HG02884 (cell line): ENCODE results near the gene FAM81A.
"Not testable (repeated sequence)": the region's sequence is repeated elsewhere in the genome, so short reads cannot be mapped to it uniquely, and the experiment has no call there.

Source experiments
- ATAC-seq: cut with Tn5 transposase; IDR thresholded peaks from one replicate; pipeline ENCODE4 v1.9.1; 2021; ENCODE audit warnings: mild to moderate bottlenecking, moderate library complexity; ENCODE audit not compliant: unreplicated experiment

FAM81A gene

DNA sequence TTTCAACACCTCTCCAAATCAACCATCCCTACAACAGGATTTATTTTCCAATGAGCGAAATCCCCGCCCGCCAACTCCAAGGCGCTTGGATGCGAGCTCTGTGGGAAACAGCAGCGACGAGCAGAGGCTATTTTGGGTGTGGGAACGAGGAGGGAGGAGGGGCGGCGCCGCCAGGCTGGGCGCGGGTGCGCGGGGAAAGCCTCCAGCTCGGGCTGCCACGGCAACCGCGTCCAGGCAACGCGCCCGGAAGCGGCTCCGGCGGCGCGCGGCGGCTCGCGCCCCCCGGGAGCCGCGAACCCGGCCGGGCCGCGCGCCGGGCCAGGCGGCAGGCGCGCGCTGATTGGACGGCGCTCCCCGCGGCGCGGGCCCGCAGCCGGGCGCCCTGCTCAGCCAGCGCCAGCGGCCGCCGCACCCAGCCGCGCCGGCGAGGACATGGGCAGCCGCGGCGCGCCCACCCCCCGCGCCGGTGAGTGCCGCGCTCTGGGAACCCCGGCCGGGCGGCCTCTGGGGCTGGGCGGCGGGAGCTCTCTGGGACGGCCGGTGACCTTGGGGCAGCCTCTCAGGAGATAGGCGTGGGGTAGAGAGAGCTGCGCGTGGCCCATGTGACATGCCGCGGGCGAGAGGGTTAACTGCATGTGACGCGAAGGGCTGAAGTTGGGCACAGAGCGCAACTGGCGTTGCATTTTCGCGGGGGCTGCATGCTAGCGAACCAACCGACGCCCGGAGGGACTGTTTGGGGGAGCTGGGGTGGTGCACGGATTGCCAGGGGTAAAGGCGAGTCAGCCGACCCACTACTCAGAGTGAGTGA lies at the start of gene FAM81A:
Gene FAM81A, plus strand, starts transcription at position 370 of the 808 bp plus-strand sequence. CDS start 20,441 bp downstream, outside the sequence.
- ATAC-seq = peak; percentile 64

DNA sequence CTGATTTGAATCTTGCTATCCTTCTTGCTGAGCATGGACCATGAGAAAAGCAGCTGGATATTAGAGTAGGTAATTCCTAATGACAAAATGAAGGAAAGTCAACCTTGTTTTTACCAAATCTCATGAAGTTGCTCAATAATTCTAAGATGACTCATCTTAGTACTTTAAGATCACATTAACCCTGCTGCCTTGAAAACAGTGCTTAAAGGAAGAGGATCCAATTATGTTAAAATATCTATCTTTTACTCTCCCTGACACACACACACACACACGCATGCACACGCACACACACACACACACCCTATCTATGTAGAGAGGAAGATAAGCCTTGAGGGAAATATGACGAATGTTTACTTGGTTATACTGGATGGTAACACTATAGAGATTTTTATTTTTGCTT lies 49.3 kb upstream of the FAM81A start:
- no peak for ATAC-seq

DNA sequence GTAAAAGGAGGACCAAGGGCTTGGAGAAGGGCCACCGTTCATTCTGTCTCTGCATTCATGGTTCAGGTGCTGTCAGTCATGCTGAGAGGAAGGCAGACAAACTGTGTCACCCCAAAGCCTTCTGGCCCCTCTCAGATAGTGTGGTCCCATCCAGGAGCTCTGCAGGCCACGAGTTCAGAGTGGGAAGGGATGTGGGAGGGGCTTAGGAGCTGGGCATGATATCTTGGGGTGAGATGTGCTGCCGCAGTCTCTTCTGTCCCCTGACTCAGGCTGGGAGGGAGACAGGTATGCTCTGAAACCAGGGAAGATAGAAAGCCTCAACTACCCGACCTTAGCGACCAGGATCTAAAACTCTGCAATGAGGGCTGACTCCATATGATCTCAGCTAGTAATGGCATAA lies 45.7 kb upstream of the FAM81A start:
- no peak for ATAC-seq

GRCh38 chr15:59394166-59394661 lies 43.8 kb upstream of the FAM81A start:
- ATAC-seq = no peak

GRCh38 chr15:59396211-59396610 lies 41.8 kb upstream of the FAM81A start:
- no peak for ATAC-seq

DNA sequence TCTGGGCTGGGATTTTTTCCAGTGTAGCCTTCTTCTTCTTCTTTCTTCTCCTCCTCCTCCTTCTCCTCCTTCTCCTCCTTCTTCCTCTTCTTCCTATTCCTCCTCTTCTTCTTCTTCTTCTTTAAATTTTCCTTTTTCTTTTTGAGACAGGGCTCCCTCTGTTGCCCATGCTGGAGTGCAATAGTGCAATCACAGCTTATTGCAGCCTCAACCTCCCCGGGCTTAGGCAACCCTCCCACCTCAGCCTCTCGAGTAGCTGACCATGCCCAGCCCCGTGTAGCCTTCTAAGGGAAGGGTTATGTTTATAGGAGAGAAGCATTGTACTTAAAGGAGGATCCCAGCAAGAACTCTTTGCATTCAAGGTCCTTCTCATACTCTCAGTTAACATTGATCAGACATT lies 41.3 kb upstream of the FAM81A start:
- no peak for ATAC-seq

DNA sequence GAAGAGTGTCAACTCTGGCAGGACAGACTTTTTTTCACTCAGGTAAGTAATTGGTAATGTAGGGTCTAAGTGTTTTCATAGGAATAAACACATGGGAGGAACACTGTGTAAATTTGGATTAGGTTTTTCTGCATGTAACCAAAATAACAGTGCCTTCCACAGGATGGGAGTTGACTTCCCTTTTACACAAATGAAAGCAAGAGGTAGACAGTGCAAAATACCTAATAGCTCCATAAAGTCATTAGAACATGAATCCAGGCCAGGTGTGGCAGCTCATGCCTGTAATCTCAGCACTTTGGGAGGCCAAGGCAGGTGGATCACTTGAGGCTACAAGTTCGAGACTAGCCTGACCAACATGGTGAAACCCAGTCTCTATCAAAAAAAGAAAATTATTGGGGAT lies 39.8 kb upstream of the FAM81A start:
- no peak for ATAC-seq

DNA sequence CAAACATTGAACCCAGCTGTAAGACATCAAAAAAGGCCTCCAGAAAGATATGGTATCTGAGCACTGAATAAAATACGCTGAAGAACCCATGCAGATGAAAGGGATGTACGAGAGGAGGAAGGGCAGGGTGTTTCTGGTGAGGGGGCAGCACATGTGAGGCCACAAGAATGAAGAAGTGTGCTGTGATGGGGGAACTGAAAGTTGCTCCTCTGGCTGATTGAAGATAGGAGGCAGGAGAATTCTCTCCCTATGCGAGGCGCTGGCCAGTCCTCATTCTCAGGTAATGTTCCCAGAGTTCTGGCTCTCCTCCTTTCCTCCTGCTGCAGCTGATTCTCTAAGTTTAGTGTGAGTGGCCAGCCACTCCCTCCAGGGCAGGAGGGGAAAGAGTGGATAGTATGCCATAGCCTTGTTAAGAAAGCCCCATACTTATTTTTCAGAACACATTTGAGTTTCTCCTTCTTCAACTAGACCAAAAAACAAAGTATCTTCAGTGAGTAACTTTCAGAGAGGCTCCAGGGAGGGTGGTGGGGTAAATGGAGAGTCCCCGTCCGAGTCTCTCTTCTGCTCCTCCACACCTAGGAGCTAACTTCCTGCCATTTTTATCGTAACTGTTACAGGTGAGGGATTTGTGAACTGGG lies 38.4 kb upstream of the FAM81A start:
- peak; percentile 82 for ATAC-seq

DNA sequence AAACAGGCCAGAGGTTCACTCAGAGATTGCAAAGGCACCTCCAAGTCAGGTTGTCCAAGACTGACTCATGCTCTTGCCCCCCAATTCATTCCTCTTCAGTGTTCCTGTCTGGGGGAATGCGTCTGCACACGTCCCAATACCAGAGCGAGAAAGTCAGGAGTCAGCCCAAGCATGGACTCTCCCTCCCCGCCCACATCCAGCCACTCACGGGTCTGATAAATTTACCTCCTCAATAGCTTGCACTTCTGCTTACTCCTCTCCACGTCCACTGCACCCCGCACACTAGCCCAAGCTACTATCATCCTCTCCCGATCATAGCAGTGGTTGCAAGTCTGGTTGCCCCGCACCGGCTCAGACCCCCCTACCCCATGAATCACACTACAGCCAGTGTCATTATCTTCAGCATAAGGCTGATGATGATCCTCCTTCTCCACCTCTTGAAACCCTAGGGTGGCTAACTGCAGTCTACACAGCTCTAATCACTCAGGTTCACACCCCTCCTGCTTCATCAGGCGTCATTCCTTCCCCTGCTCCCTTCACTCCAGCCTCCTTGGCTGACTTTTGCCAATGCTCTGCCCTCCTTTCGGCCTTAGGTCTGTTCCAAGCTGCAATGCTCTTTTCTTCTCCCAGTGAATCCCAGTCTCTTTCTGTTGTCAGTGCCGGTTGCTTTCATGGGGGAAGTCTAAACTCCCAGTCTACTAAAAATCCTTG lies 37.7 kb upstream of the FAM81A start:
- peak; percentile 32 for ATAC-seq

DNA sequence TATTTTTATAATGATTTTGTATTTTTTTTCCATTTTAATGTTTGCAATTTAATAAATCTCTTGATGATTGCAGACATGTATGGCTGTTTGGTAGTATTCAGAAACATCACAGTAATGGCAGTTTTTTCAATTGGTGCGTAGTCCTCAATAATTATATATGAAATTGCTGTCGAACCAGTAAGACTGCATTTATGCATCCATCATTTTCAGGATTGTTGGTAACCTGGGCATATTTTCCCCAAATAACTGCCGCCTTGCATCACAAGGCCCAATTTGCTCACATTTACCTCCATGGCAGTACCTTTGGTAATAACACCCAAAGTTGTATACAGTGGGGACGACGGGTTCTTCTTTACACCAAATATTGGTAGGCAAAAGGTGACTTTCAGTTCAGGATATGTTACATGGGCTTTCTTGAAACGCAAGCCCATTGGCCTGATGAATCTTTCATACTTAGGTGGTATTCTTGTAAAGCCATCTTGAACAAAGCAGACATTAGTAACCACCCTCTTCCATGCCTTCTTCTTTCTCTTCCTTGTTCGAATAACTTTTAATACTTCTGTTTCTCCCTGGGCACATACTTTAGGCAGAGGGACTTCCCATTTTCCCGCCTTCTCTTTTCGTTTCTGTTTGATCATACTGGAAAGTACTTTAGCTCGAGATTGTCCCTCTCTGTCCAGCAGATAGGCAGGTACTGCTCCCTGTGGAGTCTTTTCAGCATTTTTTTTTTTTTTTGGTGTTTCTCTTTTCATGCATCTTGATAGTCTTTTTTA lies 36.7 kb upstream of the FAM81A start:
- not testable (repeated sequence) for ATAC-seq

DNA sequence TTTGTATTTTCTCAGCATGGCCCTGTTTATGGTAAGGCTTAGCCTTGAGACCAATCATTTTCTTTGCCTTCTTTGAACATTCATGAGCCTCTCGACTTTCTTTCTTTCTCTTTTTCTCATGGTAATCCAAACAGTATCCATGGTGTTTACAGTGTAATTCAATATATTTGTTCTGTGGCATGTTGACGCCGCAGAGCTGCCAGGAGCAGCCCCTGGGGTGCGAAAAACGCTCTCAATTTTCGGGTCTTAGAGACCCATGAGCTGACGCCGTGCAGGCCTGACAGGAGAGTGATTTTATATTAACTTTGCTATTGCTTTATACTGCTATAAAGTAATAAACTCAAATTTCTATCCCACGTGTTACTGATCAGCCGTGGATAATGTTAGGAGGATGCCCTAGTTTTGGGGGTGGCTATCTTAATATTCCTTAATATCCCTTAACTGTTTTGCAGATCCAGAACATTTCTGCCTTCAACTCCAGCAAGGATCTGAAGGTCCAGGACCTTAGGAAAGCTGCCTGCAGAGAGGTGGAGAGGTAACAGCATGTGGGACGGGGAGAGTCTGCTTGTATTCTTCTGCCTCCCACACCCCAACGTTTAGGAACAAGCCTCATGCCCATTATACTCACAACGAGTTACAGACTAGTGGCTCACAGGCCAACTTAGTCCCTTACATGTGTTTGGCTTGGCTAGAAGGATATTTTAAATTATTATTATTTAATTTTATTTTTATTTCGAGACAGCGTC lies 36.0 kb upstream of the FAM81A start:
- no peak for ATAC-seq

- no peak for ATAC-seq
These were observed 32.9 kb upstream of the FAM81A start for GRCh38 chr15:59405079-59405478.

- no peak for ATAC-seq
These were observed 31.5 kb upstream of the FAM81A start for GRCh38 chr15:59406446-59406845.

GRCh38 chr15:59407946-59408345 lies 30.0 kb upstream of the FAM81A start:
- no peak for ATAC-seq

GRCh38 chr15:59410391-59410896 lies 27.5 kb upstream of the FAM81A start:
- ATAC-seq = no peak

- no peak for ATAC-seq
These were observed 24.4 kb upstream of the FAM81A start for GRCh38 chr15:59413577-59413976.

GRCh38 chr15:59416816-59417215 lies 21.2 kb upstream of the FAM81A start:
- ATAC-seq = no peak

GRCh38 chr15:59419170-59419569 lies 18.8 kb upstream of the FAM81A start:
- no peak for ATAC-seq

GRCh38 chr15:59420108-59420507 lies 17.9 kb upstream of the FAM81A start:
- ATAC-seq = no peak
